ENCODE results near the gene PLCH2.

Gene PLCH2

GRCh38 chr1:2471159-2471471, 5.0 kb upstream of the PLCH2 start:
- no peaks in the 10 kb centered on the region for H3K79me2 ChIP-seq (ENCODE audit: insufficient read depth, low read length)
- H3K27ac ChIP-seq (ENCODE audit: low read length) = no peak overlapping the region
- no peak for DNase-seq
- ATAC-seq (ENCODE audit: insufficient read depth, low read depth) = no peak
- no peak overlapping the region for H3K4me2 ChIP-seq (ENCODE audit: insufficient read depth, low read length)
- H3K27me3 ChIP-seq (ENCODE audit: insufficient read depth, low read length, poor library complexity) = no peaks in the 10 kb centered on the region
- H3K9ac ChIP-seq (ENCODE audit: low read depth, low read length) = no peak overlapping the region
- H4K20me1 ChIP-seq (ENCODE audit: insufficient read depth, low read length) = peaks cover 35% of the 10 kb centered on the region
- H3K36me3 ChIP-seq (ENCODE audit: insufficient read depth, low read length) = no peaks in the 10 kb centered on the region
- H3K9me3 ChIP-seq (ENCODE audit: insufficient read depth, low read length, severe bottlenecking) = no peaks in the 10 kb centered on the region
- H3K4me3 ChIP-seq (ENCODE audit: low read depth in 1 of 2, low read length in 2 of 2) = no peak overlapping the region
- TF ChIP-seq CTCF (IDR thresholded peaks at IDR 0.05; ENCODE audit: borderline replicate concordance, extremely low read depth, low read length, poor library complexity, severe bottlenecking) (no peak), EZH2 (IDR thresholded peaks at IDR 0.05; ENCODE audit: borderline replicate concordance, low read depth, low read length, severe bottlenecking) (no peak)
- H3K4me1 ChIP-seq (ENCODE audit: insufficient read depth, low read length) = no peaks in the 10 kb centered on the region
- H2AFZ ChIP-seq (ENCODE audit: low read depth, low read length) = no peak overlapping the region

- Histone ChIP-seq H3K4me1 (ENCODE audit: insufficient read depth, low read length) (no peaks in the 10 kb centered on the region), H3K9me3 (ENCODE audit: insufficient read depth, low read length, severe bottlenecking) (no peaks in the 10 kb centered on the region), H4K20me1 (ENCODE audit: insufficient read depth, low read length) (peaks cover 30% of the 10 kb centered on the region), H3K79me2 (ENCODE audit: insufficient read depth, low read length) (no peaks in the 10 kb centered on the region), H3K27ac (ENCODE audit: low read length) (no peak overlapping the region), H3K36me3 (ENCODE audit: insufficient read depth, low read length) (no peaks in the 10 kb centered on the region), H3K9ac (ENCODE audit: low read depth, low read length) (no peak overlapping the region), H3K27me3 (ENCODE audit: insufficient read depth, low read length, poor library complexity) (no peaks in the 10 kb centered on the region), H3K4me2 (ENCODE audit: insufficient read depth, low read length) (no peak overlapping the region), H2AFZ (ENCODE audit: low read depth, low read length) (no peak overlapping the region), H3K4me3 (ENCODE audit: low read depth in 1 of 2, low read length in 2 of 2) (no peak overlapping the region)
- ATAC-seq (ENCODE audit: insufficient read depth, low read depth) (no peak), DNase-seq (no peak)
- no peak for TF ChIP-seq CTCF (IDR thresholded peaks at IDR 0.05; ENCODE audit: borderline replicate concordance, extremely low read depth, low read length, poor library complexity, severe bottlenecking)
- no peak for TF ChIP-seq EZH2 (IDR thresholded peaks at IDR 0.05; ENCODE audit: borderline replicate concordance, low read depth, low read length, severe bottlenecking)
Observed at GRCh38 chr1:2471587-2472001, 4.5 kb upstream of the PLCH2 start.

DNA sequence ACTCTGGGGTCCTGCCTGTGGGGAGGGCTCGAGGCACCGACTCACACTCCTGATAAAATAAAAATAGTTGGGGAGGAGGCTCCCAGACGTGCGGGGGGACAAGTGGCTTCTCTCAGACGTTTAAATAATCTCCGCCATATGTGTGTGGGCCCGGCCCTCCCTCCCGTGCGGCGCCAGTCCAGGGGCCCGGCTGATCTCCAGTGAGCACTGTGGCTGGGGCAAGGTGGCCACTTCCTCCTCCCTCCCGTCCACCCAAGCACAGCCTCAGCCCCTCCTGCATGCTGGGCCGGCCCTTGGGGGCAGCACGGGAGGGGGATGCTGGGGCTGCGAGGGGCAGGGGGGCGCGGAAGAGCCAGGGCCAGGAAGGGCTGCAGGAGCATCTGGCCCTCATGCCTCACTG, 4.0 kb upstream of the PLCH2 start:
- TF ChIP-seq EZH2 (IDR thresholded peaks at IDR 0.05; ENCODE audit: borderline replicate concordance, low read depth, low read length, severe bottlenecking) = no peak
- TF ChIP-seq CTCF (IDR thresholded peaks at IDR 0.05; ENCODE audit: borderline replicate concordance, extremely low read depth, low read length, poor library complexity, severe bottlenecking) = no peak
- Histone ChIP-seq H3K27ac (ENCODE audit: low read length) (no peak overlapping the region), H2AFZ (ENCODE audit: low read depth, low read length) (no peak overlapping the region), H3K79me2 (ENCODE audit: insufficient read depth, low read length) (no peaks in the 10 kb centered on the region), H3K4me2 (ENCODE audit: insufficient read depth, low read length) (no peak overlapping the region), H3K36me3 (ENCODE audit: insufficient read depth, low read length) (no peaks in the 10 kb centered on the region), H3K27me3 (ENCODE audit: insufficient read depth, low read length, poor library complexity) (no peaks in the 10 kb centered on the region), H3K9me3 (ENCODE audit: insufficient read depth, low read length, severe bottlenecking) (no peaks in the 10 kb centered on the region), H4K20me1 (ENCODE audit: insufficient read depth, low read length) (peaks cover 28% of the 10 kb centered on the region), H3K4me3 (ENCODE audit: low read depth in 1 of 2, low read length in 2 of 2) (no peak overlapping the region), H3K4me1 (ENCODE audit: insufficient read depth, low read length) (no peaks in the 10 kb centered on the region), H3K9ac (ENCODE audit: low read depth, low read length) (no peak overlapping the region)
- no peak for ATAC-seq (ENCODE audit: insufficient read depth, low read depth)
- no peak for DNase-seq

DNA sequence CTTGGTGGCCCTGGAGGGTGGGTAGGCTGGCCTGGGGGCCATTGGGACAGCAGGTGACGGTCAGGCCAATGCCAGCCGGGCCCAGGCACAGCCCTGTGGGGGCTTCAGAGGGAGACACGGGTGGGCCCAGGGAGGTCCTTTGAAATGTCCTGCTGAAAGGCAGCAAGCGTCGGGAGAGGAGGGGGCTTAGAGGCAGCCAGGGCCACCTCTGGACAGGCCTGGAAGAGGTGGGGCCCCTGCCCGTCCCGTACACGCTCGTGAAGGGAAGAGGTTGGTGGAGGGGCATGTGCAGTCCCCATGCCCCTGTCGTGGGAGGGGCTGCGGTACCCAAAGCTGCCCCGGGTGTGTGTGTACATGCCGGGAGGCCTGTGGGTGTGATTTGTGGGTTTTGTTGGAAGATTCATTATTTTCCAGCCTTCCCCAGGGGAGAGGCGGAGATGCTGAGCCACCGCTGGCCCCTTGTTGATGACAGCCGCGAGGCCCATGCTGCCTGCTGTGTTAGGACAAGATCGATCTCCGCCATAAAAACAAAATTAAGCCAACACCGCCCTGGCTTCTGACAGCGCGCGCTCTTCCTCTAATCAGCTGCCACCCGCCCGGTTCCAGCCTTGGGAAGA, 3.4 kb upstream of the PLCH2 start:
- Histone ChIP-seq H4K20me1 (ENCODE audit: insufficient read depth, low read length) (peaks cover 31% of the 10 kb centered on the region), H3K27me3 (ENCODE audit: insufficient read depth, low read length, poor library complexity) (no peaks in the 10 kb centered on the region), H3K36me3 (ENCODE audit: insufficient read depth, low read length) (no peaks in the 10 kb centered on the region), H3K9ac (ENCODE audit: low read depth, low read length) (no peak overlapping the region), H3K4me1 (ENCODE audit: insufficient read depth, low read length) (no peaks in the 10 kb centered on the region), H3K4me2 (ENCODE audit: insufficient read depth, low read length) (no peak overlapping the region), H3K4me3 (ENCODE audit: low read depth in 1 of 2, low read length in 2 of 2) (no peak overlapping the region), H2AFZ (ENCODE audit: low read depth, low read length) (no peak overlapping the region), H3K79me2 (ENCODE audit: insufficient read depth, low read length) (no peaks in the 10 kb centered on the region), H3K27ac (ENCODE audit: low read length) (no peak overlapping the region), H3K9me3 (ENCODE audit: insufficient read depth, low read length, severe bottlenecking) (no peaks in the 10 kb centered on the region)
- DNase-seq (no peak), ATAC-seq (ENCODE audit: insufficient read depth, low read depth) (no peak)
- no peak for TF ChIP-seq EZH2 (IDR thresholded peaks at IDR 0.05; ENCODE audit: borderline replicate concordance, low read depth, low read length, severe bottlenecking)
- no peak for TF ChIP-seq CTCF (IDR thresholded peaks at IDR 0.05; ENCODE audit: borderline replicate concordance, extremely low read depth, low read length, poor library complexity, severe bottlenecking)

All from DND-41 (cell line).